ENCODE results near the gene PROZ.

PROZ gene

GRCh38 chr13:113208421-113209335 lies 50.2 kb downstream of the PROZ start, which contains the start of gene PCID2:
Gene PCID2 (minus strand): TSS chr13:113208669. CDS start chr13:113208634, 35 bp downstream.
- peak; percentile 90 to 96 (median 94) for DNase-seq

- DNase-seq = peak; percentile 80 to 96 (median 90)
These were observed 50.9 kb downstream of the PROZ start, which contains the start of gene CUL4A for GRCh38 chr13:113209336-113209758. Gene CUL4A (plus strand): TSS chr13:113209613. CDS start chr13:113209628, 15 bp downstream.

GRCh38 chr13:113209759-113210421 lies 51.4 kb downstream of the PROZ start:
- DNase-seq = peak; percentile 44 to 67 (median 66)

- DNase-seq = peak in 3 of 4 experiments; percentile 11 to 19 (median 19)
These were observed 52.4 kb downstream of the PROZ start for GRCh38 chr13:113210833-113211232.

GRCh38 chr13:113211774-113212173 lies 53.3 kb downstream of the PROZ start:
- DNase-seq = peak in 3 of 4 experiments; percentile 16 to 27 (median 22)

- DNase-seq = peak in 2 of 4 experiments; percentile 12 to 22
These were observed 58.0 kb downstream of the PROZ start for GRCh38 chr13:113216254-113217048.

- DNase-seq = no peak
These were observed 60.1 kb downstream of the PROZ start for GRCh38 chr13:113218586-113218985.

GRCh38 chr13:113219256-113219940 lies 61.0 kb downstream of the PROZ start:
- DNase-seq = no peak

GRCh38 chr13:113220141-113220598 lies 61.7 kb downstream of the PROZ start:
- no peak for DNase-seq

GRCh38 chr13:113220877-113221276 lies 62.4 kb downstream of the PROZ start:
- peak in 1 of 4 experiments; percentile 7 for DNase-seq
